Fibroblast of lung (primary cell): Measurements from ENCODE around the gene DDR1.

Source experiments
- EZH2 ChIP-seq: IDR thresholded peaks from 2 replicates; pipeline ENCODE4 v1.5.1; 2012; ENCODE audit warnings: low read length, control low read depth, mild to moderate bottlenecking; ENCODE audit errors: missing control alignments
- TF ChIP-seq, protein P1 (sequence below), 2 donors: IDR thresholded peaks in 1 of 2; conservative IDR thresholded peaks in 1 of 2; 1 replicate in 1 of 2; 2 replicates in 1 of 2; pipeline ENCODE4 v1.5.1; 2011 to 2012; ENCODE audit warnings: low read length in 2 of 2, control low read depth in 1 of 2, inconsistent platforms in 1 of 2, low read depth in 1 of 2, mild to moderate bottlenecking in 1 of 2

- TF ChIP-seq, protein P1, sequence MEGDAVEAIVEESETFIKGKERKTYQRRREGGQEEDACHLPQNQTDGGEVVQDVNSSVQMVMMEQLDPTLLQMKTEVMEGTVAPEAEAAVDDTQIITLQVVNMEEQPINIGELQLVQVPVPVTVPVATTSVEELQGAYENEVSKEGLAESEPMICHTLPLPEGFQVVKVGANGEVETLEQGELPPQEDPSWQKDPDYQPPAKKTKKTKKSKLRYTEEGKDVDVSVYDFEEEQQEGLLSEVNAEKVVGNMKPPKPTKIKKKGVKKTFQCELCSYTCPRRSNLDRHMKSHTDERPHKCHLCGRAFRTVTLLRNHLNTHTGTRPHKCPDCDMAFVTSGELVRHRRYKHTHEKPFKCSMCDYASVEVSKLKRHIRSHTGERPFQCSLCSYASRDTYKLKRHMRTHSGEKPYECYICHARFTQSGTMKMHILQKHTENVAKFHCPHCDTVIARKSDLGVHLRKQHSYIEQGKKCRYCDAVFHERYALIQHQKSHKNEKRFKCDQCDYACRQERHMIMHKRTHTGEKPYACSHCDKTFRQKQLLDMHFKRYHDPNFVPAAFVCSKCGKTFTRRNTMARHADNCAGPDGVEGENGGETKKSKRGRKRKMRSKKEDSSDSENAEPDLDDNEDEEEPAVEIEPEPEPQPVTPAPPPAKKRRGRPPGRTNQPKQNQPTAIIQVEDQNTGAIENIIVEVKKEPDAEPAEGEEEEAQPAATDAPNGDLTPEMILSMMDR (conservative IDR thresholded peaks at IDR 0.05 in 1 of 2, IDR thresholded peaks at IDR 0.05 in 1 of 2; ENCODE audit: low read depth in 1 of 2, low read length in 2 of 2): no peak
- TF ChIP-seq EZH2: no peak
Measured at GRCh38 chr6:30881392-30882203, 2.7 kb upstream of the DDR1 start.
